Heart right ventricle (tissue), 16 donors: ENCODE data around the gene CREB5. TPM values are rescaled to one million over a fixed set of nuclear protein-coding genes. Genes with fewer than 3 reads are reported as not detected.

Experiments
- ATAC-seq, 8 donors: fragments of 200-7000 bp; cut with Tn5 transposase; one replicate each; pipeline ENCODE4 v1.9.1; 2020; ENCODE audit warnings: mild to moderate bottlenecking in 8 of 8, moderate library complexity in 8 of 8, moderate number of reproducible peaks in 1 of 8
- DNase-seq, 2 donors: peaks; one replicate each; pipeline ENCODE4 v3.0.0-alpha.2; 2020
- H3K27ac ChIP-seq, 10 donors: fragments of 200-600 bp; sonication (generic) in 2 of 10; one replicate each; pipeline versions ENCODE4 v1.5.0 to v1.8.0; 2020 to 2022; ENCODE audit warnings: mild to moderate bottlenecking in 3 of 10
- H3K27me3 ChIP-seq, 7 donors: fragments of 200-600 bp; one replicate each; pipeline ENCODE4 v1.8.0; 2021 to 2022; ENCODE audit warnings: mild to moderate bottlenecking in 2 of 7
- H3K36me3 ChIP-seq, 9 donors: fragments of 200-600 bp; sonication (generic) in 1 of 9; one replicate each; pipeline versions ENCODE4 v1.5.0 to v1.8.0; 2020 to 2022; ENCODE audit warnings: mild to moderate bottlenecking in 2 of 9
- H3K4me1 ChIP-seq, 9 donors: fragments of 200-600 bp; sonication (generic) in 1 of 9; one replicate each; pipeline versions ENCODE4 v1.5.0 to v1.8.0; 2020 to 2022; ENCODE audit warnings: mild to moderate bottlenecking in 4 of 9
- H3K4me3 ChIP-seq, 10 donors: fragments of 200-600 bp; sonication (generic) in 2 of 10; one replicate each; pipeline versions ENCODE4 v1.5.0 to v1.8.0; 2020 to 2022; ENCODE audit warnings: mild to moderate bottlenecking in 7 of 10, moderate library complexity in 2 of 10
- H3K9me3 ChIP-seq, 11 donors: fragments of 200-600 bp in 10 of 11; sonication (generic) in 2 of 11; one replicate each; pipeline versions ENCODE4 v1.5.0 to v1.8.0; 2013 to 2022; ENCODE audit warnings: mild to moderate bottlenecking in 2 of 11, control low read depth in 1 of 11, moderate library complexity in 1 of 11
- CTCF ChIP-seq, 9 donors: fragments of 200-600 bp; sonication (generic) in 2 of 9; IDR thresholded peaks; one replicate each; pipeline versions ENCODE4 v1.5.0 to v1.8.0; 2021 to 2022; ENCODE audit warnings: antibody characterized with exemption in 9 of 9, mild to moderate bottlenecking in 5 of 9, moderate library complexity in 1 of 9
- WGBS, 2 donors: extraction: QIAGEN DNeasy Blood & Tissue Kit; methylation state at CpG; one replicate each; pipeline ENCODE4 v1.1.7; 2013; ENCODE audit warnings: inconsistent platforms in 1 of 2; 5-methylcytosine and 5-hydroxymethylcytosine counted together
- intact Hi-C, 10 donors: fragments of 100-400 bp; cut with DNase I; formaldehyde crosslinking; loops; one replicate each; pipeline versions ENCODE4 v1.11.1 to v1.14.2; 2022
- polyA plus RNA-seq, 2 donors: library from polyadenylated mRNA; stranded (reverse); fragments of 200-250 nt; gene quantifications; one replicate each; pipeline ENCODE4 v1.2.3, GENCODE V29; 2013
- total RNA-seq, 10 donors: library from RNA; stranded (reverse); fragmentation: NEBNext Ultra II Directional in 3 of 10; extraction: Animal tissue kit (Norgen Biotek cat#: 25700) in 3 of 10; gene quantifications; one replicate each; pipeline versions ENCODE4 v1.2.1 to v1.2.4, GENCODE V29; 2021 to 2023
- donor health status: Arrhythmogenic right ventricular cardiomyopathy.
- donor health status: ischemic (EF 13 %, LVEDD 7.1; RV severe dilation, severe dysfunction).
- donor health status: healthy with polysubstance abuse.
- donor health status: DM: no; HTN: yes; CAD: no.
- donor health status: DM: no; HTN: no; CAD: no.
- donor health status: ischemic (EF 25% LVEDD 6.9; RV normal size, moderate dysfunction).
- donor health status: ischemic (EF 25% LVEDD 5.7; RV mildly dilated, moderate dysfunction).
- donor health status: healthy.
- donor health status: DM: yes; HTN: yes; CAD: no.
- donor health status: Ischemic cardiomyopathy.
- donor health status: ischemic (EF 35%, LVEDD 5.7; RV mildly dilated, moderate dysfunction).
- donor health status: nonischemic (EF 11% LVEDD 7.7; RV severe dilation, severe dysfunction).
- donor health status: DM: yes; HTN: yes; CAD: no.
- donor health status: PGD.
- donor health status: ischemic (EF 29% LVEDD 5.4; RV normal size, mild dysfunction).
- donor health status: nonischemic (EF 23%, LVEDD 6.1; RV moderate dilation, normal function).

Gene CREB5
- total and polyA plus RNA-seq, 12 donors = 4.7 to 170 (median 19.0) TPM

GRCh38 chr7:28389504-28390395 is 22.6 kb upstream of the CREB5 start:
- Histone ChIP-seq H3K27ac (peak overlapping the region in 5 of 10 donors; percentile 8 to 42 (median 17)), H3K36me3 (no peaks in the 10 kb centered on the region), H3K9me3 (peaks cover 0 to 8% (median 0%) of the 10 kb centered on the region in 11 donors), H3K27me3 (peaks cover 0 to 15% (median 0%) of the 10 kb centered on the region in 7 donors), H3K4me1 (peaks cover 0 to 6% (median 0%) of the 10 kb centered on the region in 9 donors), H3K4me3 (peak overlapping the region in 8 of 10 donors; percentile 10 to 48 (median 42))
- WGBS, 2 donors = 21% methylated on average over 14 of the region's 14 CpGs
- peak in 1 of 2 donors; percentile 14 for DNase-seq
- ATAC-seq = peak in 6 of 8 donors; percentile 41 to 64 (median 48)
- intact Hi-C loops = loop anchor here (1.0 to 10.0 kb wide), 12 partner anchors 85 to 533 kb away; no protein-coding TSS in a partner anchor
- peak; percentile 75 to 91 (median 82) for TF ChIP-seq CTCF (IDR thresholded peaks at IDR 0.05)

GRCh38 chr7:28390426-28390825 is 21.9 kb upstream of the CREB5 start:
- Histone ChIP-seq H3K27ac (no peak overlapping the region), H3K4me3 (peak overlapping the region in 3 of 10 donors; percentile 42 to 48 (median 46)), H3K4me1 (peaks cover 0 to 6% (median 0%) of the 10 kb centered on the region in 9 donors), H3K9me3 (peaks cover 0 to 8% (median 0%) of the 10 kb centered on the region in 11 donors), H3K27me3 (peaks cover 0 to 15% (median 0%) of the 10 kb centered on the region in 7 donors), H3K36me3 (no peaks in the 10 kb centered on the region)
- ATAC-seq (no peak), DNase-seq (no peak)
- intact Hi-C loops = loop anchor here in 5 of 10 donors (1.0 to 10.0 kb wide), 5 partner anchors 144 to 464 kb away; no protein-coding TSS in a partner anchor
- no peak for TF ChIP-seq CTCF (IDR thresholded peaks at IDR 0.05)
- 52 to 63% methylated on average over 3 of the region's 3 CpGs for WGBS, 2 donors

GRCh38 chr7:28392289-28392688 is 20.0 kb upstream of the CREB5 start:
- 97 to 98% methylated on average over 2 of the region's 2 CpGs for WGBS, 2 donors
- Histone ChIP-seq H3K27ac (no peak overlapping the region), H3K27me3 (peaks cover 0 to 15% (median 0%) of the 10 kb centered on the region in 7 donors), H3K4me3 (no peak overlapping the region), H3K9me3 (peaks cover 0 to 8% (median 0%) of the 10 kb centered on the region in 11 donors), H3K36me3 (no peaks in the 10 kb centered on the region), H3K4me1 (peaks cover 0 to 6% (median 0%) of the 10 kb centered on the region in 9 donors)
- no peak for DNase-seq
- TF ChIP-seq CTCF (IDR thresholded peaks at IDR 0.05) = no peak
- intact Hi-C loops = loop anchor here in 3 of 10 donors (5.0 to 10.0 kb wide), 3 partner anchors 143 to 460 kb away; no protein-coding TSS in a partner anchor
- ATAC-seq = no peak

DNA sequence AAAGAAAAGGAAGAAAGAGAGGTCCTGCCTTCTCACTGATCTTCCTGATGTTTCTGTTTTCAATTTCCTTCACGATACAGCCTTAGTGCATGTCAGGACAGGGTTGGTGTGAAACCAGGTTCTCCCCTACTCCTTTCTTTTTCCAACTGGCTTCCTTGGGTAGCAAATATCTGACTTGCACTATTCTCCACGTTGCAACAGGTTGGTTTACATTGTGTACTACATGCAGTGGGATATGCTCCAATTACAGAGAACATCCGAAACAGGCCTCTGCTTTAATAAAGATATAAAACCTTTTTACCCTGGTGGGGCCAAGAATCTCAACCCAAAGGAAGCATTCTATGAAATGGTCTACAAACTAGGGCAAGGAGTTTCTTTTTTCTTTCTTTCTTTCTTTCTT is 16.9 kb upstream of the CREB5 start:
- intact Hi-C loops = loop anchor here in 1 of 10 donors (10.0 kb wide), 1 partner anchor 139 kb away; no protein-coding TSS in a partner anchor
- H3K4me1 ChIP-seq = no peaks in the 10 kb centered on the region
- peaks cover 0 to 10% (median 0%) of the 10 kb centered on the region in 7 donors for H3K27me3 ChIP-seq
- H3K9me3 ChIP-seq = peaks cover 0 to 8% (median 0%) of the 10 kb centered on the region in 11 donors
- no peak overlapping the region for H3K27ac ChIP-seq
- H3K4me3 ChIP-seq = no peak overlapping the region
- TF ChIP-seq CTCF (IDR thresholded peaks at IDR 0.05) = no peak
- H3K36me3 ChIP-seq = no peaks in the 10 kb centered on the region
- no peak for DNase-seq
- whole genome bisulfite sequencing, 2 donors = 67 to 75% methylated on average over 3 of the region's 3 CpGs
- ATAC-seq = no peak
